ENCODE data around the gene LYPD3. TPM values are rescaled to one million over a fixed set of nuclear protein-coding genes. Genes with fewer than 3 reads are reported as not detected.
A peak's percentile ranks its signal among the peaks of the same experiment; 100 is the strongest.

LYPD3 gene
- total RNA-seq, 1 experiment from 2014 or later = 1.8 TPM

DNA sequence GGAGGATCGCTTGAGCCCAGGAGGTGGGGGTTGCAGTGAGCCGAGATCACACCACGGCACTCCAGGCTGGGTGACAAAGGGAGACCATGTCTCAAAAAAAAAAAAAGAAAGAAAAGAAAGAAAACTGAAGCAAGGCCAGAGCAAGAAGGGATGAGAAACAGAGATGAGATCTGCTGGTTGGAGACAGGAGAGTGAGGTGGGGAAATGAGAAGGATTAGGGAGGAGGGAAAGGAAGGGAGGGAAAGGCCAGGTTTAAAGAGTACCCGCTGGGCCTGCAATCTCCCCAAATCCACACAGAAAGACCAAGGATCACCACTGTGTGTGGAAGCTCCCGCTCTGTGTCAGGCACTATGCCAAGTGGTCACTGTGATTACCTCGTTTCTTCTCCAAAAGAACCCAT, 16.3 kb upstream of the LYPD3 start:
- H3K36me3 Mint-ChIP-seq (ENCODE audit: insufficient read depth in 1 of 3, low read depth in 3 of 3) = peaks cover 0 to 7% (median 0%) of the 10 kb centered on the region in 3 experiments; a peak in 1 of 7 replicates
- no peaks in the 10 kb centered on the region for H3K23me2 ChIP-seq (ENCODE audit: insufficient read length, low read depth, low read length, poor library complexity, severe bottlenecking)
- H3K79me2 ChIP-seq (ENCODE audit: insufficient read depth, low read length) = no peaks in the 10 kb centered on the region
- H2BK15ac ChIP-seq (ENCODE audit: low read depth, low read length) = no peak overlapping the region
- TF ChIP-seq, protein P1, sequence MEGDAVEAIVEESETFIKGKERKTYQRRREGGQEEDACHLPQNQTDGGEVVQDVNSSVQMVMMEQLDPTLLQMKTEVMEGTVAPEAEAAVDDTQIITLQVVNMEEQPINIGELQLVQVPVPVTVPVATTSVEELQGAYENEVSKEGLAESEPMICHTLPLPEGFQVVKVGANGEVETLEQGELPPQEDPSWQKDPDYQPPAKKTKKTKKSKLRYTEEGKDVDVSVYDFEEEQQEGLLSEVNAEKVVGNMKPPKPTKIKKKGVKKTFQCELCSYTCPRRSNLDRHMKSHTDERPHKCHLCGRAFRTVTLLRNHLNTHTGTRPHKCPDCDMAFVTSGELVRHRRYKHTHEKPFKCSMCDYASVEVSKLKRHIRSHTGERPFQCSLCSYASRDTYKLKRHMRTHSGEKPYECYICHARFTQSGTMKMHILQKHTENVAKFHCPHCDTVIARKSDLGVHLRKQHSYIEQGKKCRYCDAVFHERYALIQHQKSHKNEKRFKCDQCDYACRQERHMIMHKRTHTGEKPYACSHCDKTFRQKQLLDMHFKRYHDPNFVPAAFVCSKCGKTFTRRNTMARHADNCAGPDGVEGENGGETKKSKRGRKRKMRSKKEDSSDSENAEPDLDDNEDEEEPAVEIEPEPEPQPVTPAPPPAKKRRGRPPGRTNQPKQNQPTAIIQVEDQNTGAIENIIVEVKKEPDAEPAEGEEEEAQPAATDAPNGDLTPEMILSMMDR (conservative IDR thresholded peaks at IDR 0.05) = no peak
- no peak overlapping the region for H3K56ac ChIP-seq (ENCODE audit: insufficient read length, low read depth, low read length)
- H2BK20ac ChIP-seq (ENCODE audit: low read depth, low read length, poor library complexity, severe bottlenecking) = no peak overlapping the region
- no peak overlapping the region for H2BK12ac ChIP-seq (ENCODE audit: insufficient read length, low read depth, low read length)
- no peak overlapping the region for H2BK120ac ChIP-seq (ENCODE audit: low read depth, low read length, poor library complexity, severe bottlenecking)
- no peak overlapping the region for H3K18ac ChIP-seq (ENCODE audit: insufficient read length, low read depth, low read length)
- H3K9me3 Mint-ChIP-seq = no peaks in the 10 kb centered on the region
- H2AFZ ChIP-seq (ENCODE audit: low read length) = no peak overlapping the region
- H2BK5ac ChIP-seq (ENCODE audit: insufficient read length, low read length) = no peak overlapping the region
- H3K27me3 ChIP-seq (ENCODE audit: insufficient read depth, low read length) = no peaks in the 10 kb centered on the region
- H4K20me1 ChIP-seq (ENCODE audit: control insufficient read depth, insufficient read depth, insufficient read length) = no peaks in the 10 kb centered on the region
- H3K79me1 ChIP-seq (ENCODE audit: insufficient read depth, low read depth, low read length, poor library complexity, severe bottlenecking) = no peaks in the 10 kb centered on the region
- no peak overlapping the region for H3K4me2 ChIP-seq (ENCODE audit: insufficient read depth, insufficient read length, low read length)
- H4K91ac ChIP-seq (ENCODE audit: insufficient read length, low read depth, low read length) = no peak overlapping the region
- H3K27ac Mint-ChIP-seq = peak overlapping the region in 1 of 3 experiments; percentile 33; a peak in 2 of 7 replicates
- WGBS (ENCODE audit: extremely low coverage, insufficient read length, low lambda C conversion rate) = no CpG with 5 or more reads among the region's 6 CpGs
- DNase-seq = no peak
- no peak overlapping the region for H4K5ac ChIP-seq (ENCODE audit: insufficient read length, low read depth, low read length)
- H3K9me3 ChIP-seq (ENCODE audit: control insufficient read depth, low read depth, low read length) = no peaks in the 10 kb centered on the region
- no peak overlapping the region for H3T11ph ChIP-seq (ENCODE audit: low read length)
- no peaks in the 10 kb centered on the region for H3K4me1 Mint-ChIP-seq
- H3K4ac ChIP-seq (ENCODE audit: low read depth, low read length) = no peak overlapping the region
- H3K23ac ChIP-seq (ENCODE audit: insufficient read length, low read depth, low read length) = no peak overlapping the region
- no peak overlapping the region for H3K14ac ChIP-seq (ENCODE audit: insufficient read depth, low read length)
- no peaks in the 10 kb centered on the region for H3K4me1 ChIP-seq (ENCODE audit: insufficient read depth, low read length)
- no peak overlapping the region for H4K8ac ChIP-seq (replicated peaks; ENCODE audit: insufficient read length, low read depth, low read length)
- H3K27me3 Mint-ChIP-seq (ENCODE audit: low read depth) = peaks cover 2% of the 10 kb centered on the region; the same call in 1 of the 2 replicates
- no peak overlapping the region for H3K9ac ChIP-seq (ENCODE audit: extremely low read depth, insufficient read length, low read length)
- H2AK5ac ChIP-seq (ENCODE audit: insufficient read length, low read length) = no peak overlapping the region
- H3K27ac ChIP-seq (ENCODE audit: insufficient read length, low read depth, low read length) = no peak overlapping the region
- no peak overlapping the region for H3K4me3 Mint-ChIP-seq

Data from H9 (cell line).